RWPE2 (cell line): Measurements from ENCODE around the gene SERPINA6.

Experiments
- ATAC-seq: fragments of 200-7000 bp; cut with Tn5 transposase; 3 replicates; pipeline ENCODE4 v1.9.1; 2021; ENCODE audit warnings: low read depth
- DNase-seq: peaks from one replicate; pipeline ENCODE4 v3.0.0-alpha.2; 2020; ENCODE audit warnings: low spot score
- H3K27ac ChIP-seq: fragments of 450-650 bp; 2 replicates; pipeline ENCODE4 v1.5.1; 2017; ENCODE audit warnings: mild to moderate bottlenecking; ENCODE audit not compliant: poor library complexity, severe bottlenecking
- H3K27me3 ChIP-seq: fragments of 250-450 bp; sonication (Bioruptor Pico); 2 replicates; pipeline ENCODE4 v1.5.1; 2021; ENCODE audit warnings: mild to moderate bottlenecking, moderate library complexity; ENCODE audit not compliant: insufficient read depth, poor library complexity, severe bottlenecking
- H3K36me3 ChIP-seq: fragments of 250-450 bp; sonication (Bioruptor Pico); 2 replicates; pipeline ENCODE4 v1.5.1; 2020; ENCODE audit warnings: low read depth, mild to moderate bottlenecking, moderate library complexity
- H3K4me1 ChIP-seq: fragments of 250-450 bp; sonication (Bioruptor Pico); 2 replicates; pipeline ENCODE4 v1.5.1; 2021; ENCODE audit warnings: mild to moderate bottlenecking, moderate library complexity; ENCODE audit not compliant: insufficient read depth, poor library complexity, severe bottlenecking
- H3K4me3 ChIP-seq: fragments of 250-450 bp; sonication (Bioruptor Pico); 2 replicates; pipeline ENCODE4 v1.5.1; 2021; ENCODE audit warnings: mild to moderate bottlenecking, moderate library complexity; ENCODE audit not compliant: severe bottlenecking
- H3K9me3 ChIP-seq: fragments of 250-450 bp; sonication (Bioruptor Pico); 2 replicates; pipeline ENCODE4 v1.5.1; 2021; ENCODE audit warnings: mild to moderate bottlenecking, moderate library complexity; ENCODE audit not compliant: severe bottlenecking
- TF ChIP-seq, protein P1 (sequence below): fragments of 450-650 bp; IDR thresholded peaks from one replicate; pipeline ENCODE4 v1.5.1; 2017; ENCODE audit warnings: mild to moderate bottlenecking, moderate library complexity; ENCODE audit not compliant: poor library complexity, severe bottlenecking

SERPINA6 gene

DNA sequence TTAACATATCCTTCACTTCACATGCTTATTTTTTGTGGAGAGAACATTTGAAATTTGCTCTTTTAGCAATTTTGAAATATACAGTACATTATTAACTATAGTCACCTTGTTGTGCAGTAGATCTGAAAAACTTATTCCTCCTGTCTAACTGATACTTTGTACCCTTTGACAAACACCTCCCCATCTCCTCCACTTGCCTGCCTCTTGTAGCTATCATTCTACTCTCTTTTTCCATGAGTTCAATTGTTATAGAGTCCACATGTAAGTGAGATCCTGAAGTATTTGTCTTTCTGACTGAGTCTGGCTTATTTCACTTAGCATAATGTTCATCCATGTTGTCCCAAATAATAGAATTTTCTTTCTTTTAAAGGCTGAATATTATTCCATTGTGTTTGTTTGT is 9.5 kb upstream of the SERPINA6 start:
- no peak overlapping the region for H3K27ac ChIP-seq
- DNase-seq (no peak), ATAC-seq (no peak)
- peaks cover 19% of the 10 kb centered on the region for H3K4me1 ChIP-seq
- H3K9me3 ChIP-seq, result no peaks in the 10 kb centered on the region
- H3K4me3 ChIP-seq, result no peak overlapping the region
- TF ChIP-seq, protein P1, sequence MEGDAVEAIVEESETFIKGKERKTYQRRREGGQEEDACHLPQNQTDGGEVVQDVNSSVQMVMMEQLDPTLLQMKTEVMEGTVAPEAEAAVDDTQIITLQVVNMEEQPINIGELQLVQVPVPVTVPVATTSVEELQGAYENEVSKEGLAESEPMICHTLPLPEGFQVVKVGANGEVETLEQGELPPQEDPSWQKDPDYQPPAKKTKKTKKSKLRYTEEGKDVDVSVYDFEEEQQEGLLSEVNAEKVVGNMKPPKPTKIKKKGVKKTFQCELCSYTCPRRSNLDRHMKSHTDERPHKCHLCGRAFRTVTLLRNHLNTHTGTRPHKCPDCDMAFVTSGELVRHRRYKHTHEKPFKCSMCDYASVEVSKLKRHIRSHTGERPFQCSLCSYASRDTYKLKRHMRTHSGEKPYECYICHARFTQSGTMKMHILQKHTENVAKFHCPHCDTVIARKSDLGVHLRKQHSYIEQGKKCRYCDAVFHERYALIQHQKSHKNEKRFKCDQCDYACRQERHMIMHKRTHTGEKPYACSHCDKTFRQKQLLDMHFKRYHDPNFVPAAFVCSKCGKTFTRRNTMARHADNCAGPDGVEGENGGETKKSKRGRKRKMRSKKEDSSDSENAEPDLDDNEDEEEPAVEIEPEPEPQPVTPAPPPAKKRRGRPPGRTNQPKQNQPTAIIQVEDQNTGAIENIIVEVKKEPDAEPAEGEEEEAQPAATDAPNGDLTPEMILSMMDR, result no peak
- H3K27me3 ChIP-seq, result no peaks in the 10 kb centered on the region
- no peaks in the 10 kb centered on the region for H3K36me3 ChIP-seq

DNA sequence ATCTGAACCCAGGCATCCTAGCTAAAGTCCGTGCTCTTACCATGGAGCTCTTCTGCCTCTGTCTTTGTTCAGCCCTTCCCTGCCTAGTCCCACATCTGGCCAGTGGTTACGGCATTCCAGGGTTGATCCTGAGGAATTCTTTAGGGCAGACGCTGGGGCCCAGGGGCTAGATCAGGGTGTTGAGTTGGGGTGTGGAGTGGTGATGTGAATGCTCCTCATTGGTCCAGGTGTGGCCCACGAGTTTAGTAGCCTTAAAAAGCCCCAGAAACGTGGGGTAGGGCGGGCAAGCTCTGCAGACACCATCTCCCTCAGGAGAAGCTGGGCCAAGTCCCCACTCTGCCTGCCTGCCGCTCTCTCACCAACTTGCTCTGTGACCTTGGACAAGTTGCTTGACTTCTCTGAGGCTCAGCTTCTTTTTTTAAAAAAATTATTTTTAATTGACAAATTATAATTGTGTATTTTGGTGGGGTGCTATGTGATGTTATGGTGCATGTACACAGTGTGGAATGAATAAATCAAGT is 9.0 kb upstream of the SERPINA6 start:
- Histone ChIP-seq H3K4me1 (peaks cover 15% of the 10 kb centered on the region), H3K36me3 (no peaks in the 10 kb centered on the region), H3K27ac (no peak overlapping the region), H3K27me3 (no peaks in the 10 kb centered on the region), H3K4me3 (no peak overlapping the region), H3K9me3 (no peaks in the 10 kb centered on the region)
- ATAC-seq (no peak), DNase-seq (no peak)
- TF ChIP-seq, protein P1, result no peak

DNA sequence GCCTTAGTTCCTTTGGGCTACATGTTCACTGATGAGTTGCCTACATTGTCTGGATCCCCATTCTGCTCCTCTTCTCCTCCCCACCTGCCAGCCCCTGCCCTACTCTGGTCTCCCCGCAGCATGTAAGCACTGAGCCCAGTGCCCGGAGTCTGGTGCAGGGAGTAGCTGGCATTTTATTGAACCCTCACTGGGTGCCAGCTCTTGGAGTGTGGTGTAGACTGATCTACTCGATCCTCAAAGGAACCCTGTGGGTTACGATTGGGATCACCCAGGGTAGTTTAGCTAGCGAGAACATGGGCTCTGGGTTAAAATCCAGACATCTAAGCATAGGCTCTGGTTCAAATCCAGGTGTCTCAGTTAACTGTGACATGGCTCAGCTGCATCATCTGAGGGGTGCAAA is 8.3 kb upstream of the SERPINA6 start:
- Histone ChIP-seq H3K27me3 (no peaks in the 10 kb centered on the region), H3K36me3 (no peaks in the 10 kb centered on the region), H3K27ac (no peak overlapping the region), H3K4me3 (no peak overlapping the region), H3K9me3 (no peaks in the 10 kb centered on the region), H3K4me1 (peaks cover 14% of the 10 kb centered on the region)
- TF ChIP-seq, protein P1, result no peak
- ATAC-seq (no peak), DNase-seq (no peak)

DNA sequence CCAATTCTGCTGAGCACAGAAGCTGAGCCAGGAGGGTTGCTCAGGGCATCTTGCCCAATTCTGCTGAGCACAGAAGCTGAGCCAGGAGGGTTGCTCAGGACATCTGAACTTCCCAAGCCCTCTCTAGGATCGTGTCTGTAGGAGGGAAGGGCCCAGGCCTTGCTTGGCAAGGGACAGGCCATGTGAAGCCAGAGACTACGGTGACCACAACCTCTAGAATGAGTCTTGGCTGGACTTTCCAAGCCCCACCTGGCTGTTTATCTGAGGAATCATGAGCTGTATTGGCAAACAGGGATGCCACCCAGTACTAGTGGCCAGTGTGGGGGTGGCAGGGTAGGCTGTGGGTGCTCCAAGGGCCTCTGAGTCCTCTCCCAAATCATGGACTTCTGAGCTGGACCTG is 7.7 kb upstream of the SERPINA6 start:
- TF ChIP-seq, protein P1, result no peak
- H3K27ac ChIP-seq, result no peak overlapping the region
- no peaks in the 10 kb centered on the region for H3K36me3 ChIP-seq
- no peaks in the 10 kb centered on the region for H3K9me3 ChIP-seq
- no peak overlapping the region for H3K4me3 ChIP-seq
- peaks cover 14% of the 10 kb centered on the region for H3K4me1 ChIP-seq
- ATAC-seq (no peak), DNase-seq (no peak)
- no peaks in the 10 kb centered on the region for H3K27me3 ChIP-seq

DNA sequence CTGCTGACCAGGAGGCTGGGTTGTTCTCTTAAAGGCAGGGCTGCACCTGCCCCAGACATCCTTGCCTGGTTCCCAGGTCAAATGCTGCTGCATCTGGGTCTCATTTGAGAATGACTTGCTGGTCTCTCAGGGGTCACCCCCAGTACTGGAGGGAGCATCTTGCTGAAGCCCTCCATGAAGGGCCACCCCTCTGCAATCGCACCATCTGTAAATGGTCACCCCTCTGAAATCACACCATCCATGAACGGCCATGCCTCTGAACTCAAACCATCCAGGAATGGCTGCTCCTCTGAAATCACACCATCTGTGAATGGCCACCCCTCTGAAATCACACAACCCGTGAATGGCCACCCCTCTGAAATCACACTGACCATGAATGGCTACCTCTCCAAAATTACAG is 7.3 kb upstream of the SERPINA6 start:
- Histone ChIP-seq H3K4me3 (no peak overlapping the region), H3K27me3 (no peaks in the 10 kb centered on the region), H3K36me3 (no peaks in the 10 kb centered on the region), H3K9me3 (no peaks in the 10 kb centered on the region), H3K27ac (no peak overlapping the region), H3K4me1 (peaks cover 11% of the 10 kb centered on the region)
- ATAC-seq (no peak), DNase-seq (no peak)
- TF ChIP-seq, protein P1, result no peak
